ENCODE measurements around the gene MTAP. TPM values are rescaled to one million over a fixed set of nuclear protein-coding genes. Genes with fewer than 3 reads are reported as not detected.

MTAP gene
- total and polyA plus RNA-seq, 2 of the 13 experiments (the other 11 are each of a cell fraction or from before 2014, with no cell fraction given), result 16.7 to 51.2 TPM

DNA sequence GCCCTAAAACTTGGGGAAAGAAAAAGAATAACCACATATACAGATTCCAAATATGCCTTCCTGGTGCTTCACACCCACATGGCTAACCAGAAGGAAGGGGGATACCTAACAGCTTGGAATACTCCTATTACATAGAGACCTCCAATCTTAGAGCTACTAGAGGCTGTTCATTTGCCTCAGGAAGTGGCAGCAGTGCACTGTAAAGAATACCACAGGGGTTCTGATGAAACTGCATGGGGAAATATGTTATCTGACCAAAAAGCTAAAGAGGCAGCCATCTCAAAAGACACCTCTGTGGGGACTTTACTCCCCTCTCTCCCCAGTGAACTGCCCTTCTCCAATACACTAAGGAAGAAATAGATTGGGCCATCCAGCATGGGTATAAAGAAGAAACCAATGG is 125.3 kb downstream of the MTAP start:
- Histone ChIP-seq H3K79me2 (ENCODE audit: insufficient read depth, low read length) (no peaks in the 10 kb centered on the region), H3K27ac (ENCODE audit: extremely low read length, insufficient read depth, low read length) (no peak overlapping the region), H4K20me1 (ENCODE audit: insufficient read depth, low read length) (no peaks in the 10 kb centered on the region), H3K4me2 (ENCODE audit: low read depth, low read length) (no peak overlapping the region), H3K27me3 (ENCODE audit: control insufficient read depth in 1 of 2, insufficient read depth in 2 of 2, low read length in 2 of 2) (no peaks in the 10 kb centered on the region), H3K9ac (ENCODE audit: insufficient read depth, low read depth, low read length) (no peak overlapping the region), H3K36me3 (replicated peaks in 1 of 2; ENCODE audit: control insufficient read depth in 1 of 2, insufficient read depth in 2 of 2, low read length in 2 of 2) (no peaks in the 10 kb centered on the region; a peak in 1 of 5 replicates), H2AFZ (ENCODE audit: low read length) (no peak overlapping the region), H3K4me3 (replicated peaks in 1 of 3; ENCODE audit: insufficient read depth in 1 of 3, low read depth in 2 of 3, low read length in 3 of 3) (no peak overlapping the region), H3K9me3 (ENCODE audit: low read length) (no peaks in the 10 kb centered on the region), H3K4me1 (ENCODE audit: insufficient read depth, low read length) (no peaks in the 10 kb centered on the region)
- ATAC-seq, result no peak
- no peak for FAIRE-seq
- BruUV-seq (replicated peaks), result no TSS peak
- DNase-seq (ENCODE audit: low spot score), result no peak
- POLR2A ChIA-PET, result no interaction called here
- intact Hi-C loops (cut with micrococcal nuclease; ENCODE audit: unreplicated experiment) (no loop called here), in situ Hi-C loops (cut with HindIII; ENCODE audit: extremely low pct_ligation_motif_present, low pct_unique_long_range_greater_than_20kb) (no loop called here)
- CTCF ChIA-PET (ENCODE audit: low intra/inter-chr PET ratio, low total read pairs), result no interaction called here
- TF ChIP-seq ATRX (CRISPR knock-in tag; IDR thresholded peaks at IDR 0.05; ENCODE audit: borderline replicate concordance), result no peak
- TF ChIP-seq, protein P1, sequence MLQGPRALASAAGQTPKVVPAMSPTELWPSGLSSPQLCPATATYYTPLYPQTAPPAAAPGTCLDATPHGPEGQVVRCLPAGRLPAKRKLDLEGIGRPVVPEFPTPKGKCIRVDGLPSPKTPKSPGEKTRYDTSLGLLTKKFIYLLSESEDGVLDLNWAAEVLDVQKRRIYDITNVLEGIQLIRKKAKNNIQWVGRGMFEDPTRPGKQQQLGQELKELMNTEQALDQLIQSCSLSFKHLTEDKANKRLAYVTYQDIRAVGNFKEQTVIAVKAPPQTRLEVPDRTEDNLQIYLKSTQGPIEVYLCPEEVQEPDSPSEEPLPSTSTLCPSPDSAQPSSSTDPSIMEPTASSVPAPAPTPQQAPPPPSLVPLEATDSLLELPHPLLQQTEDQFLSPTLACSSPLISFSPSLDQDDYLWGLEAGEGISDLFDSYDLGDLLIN (CRISPR knock-in tag; IDR thresholded peaks at IDR 0.05; ENCODE audit: borderline replicate concordance), result no peak
- TF ChIP-seq, protein P2, sequence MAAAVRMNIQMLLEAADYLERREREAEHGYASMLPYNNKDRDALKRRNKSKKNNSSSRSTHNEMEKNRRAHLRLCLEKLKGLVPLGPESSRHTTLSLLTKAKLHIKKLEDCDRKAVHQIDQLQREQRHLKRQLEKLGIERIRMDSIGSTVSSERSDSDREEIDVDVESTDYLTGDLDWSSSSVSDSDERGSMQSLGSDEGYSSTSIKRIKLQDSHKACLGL (CRISPR knock-in tag; IDR thresholded peaks at IDR 0.05), result no peak
- TF ChIP-seq KAT2B (IDR thresholded peaks at IDR 0.05; ENCODE audit: borderline replicate concordance, low read depth, low read length), result no peak
- no peak for TF ChIP-seq SMAD1 (CRISPR knock-in tag; IDR thresholded peaks at IDR 0.05; ENCODE audit: borderline replicate concordance, low read depth)
- TF ChIP-seq, protein P3, sequence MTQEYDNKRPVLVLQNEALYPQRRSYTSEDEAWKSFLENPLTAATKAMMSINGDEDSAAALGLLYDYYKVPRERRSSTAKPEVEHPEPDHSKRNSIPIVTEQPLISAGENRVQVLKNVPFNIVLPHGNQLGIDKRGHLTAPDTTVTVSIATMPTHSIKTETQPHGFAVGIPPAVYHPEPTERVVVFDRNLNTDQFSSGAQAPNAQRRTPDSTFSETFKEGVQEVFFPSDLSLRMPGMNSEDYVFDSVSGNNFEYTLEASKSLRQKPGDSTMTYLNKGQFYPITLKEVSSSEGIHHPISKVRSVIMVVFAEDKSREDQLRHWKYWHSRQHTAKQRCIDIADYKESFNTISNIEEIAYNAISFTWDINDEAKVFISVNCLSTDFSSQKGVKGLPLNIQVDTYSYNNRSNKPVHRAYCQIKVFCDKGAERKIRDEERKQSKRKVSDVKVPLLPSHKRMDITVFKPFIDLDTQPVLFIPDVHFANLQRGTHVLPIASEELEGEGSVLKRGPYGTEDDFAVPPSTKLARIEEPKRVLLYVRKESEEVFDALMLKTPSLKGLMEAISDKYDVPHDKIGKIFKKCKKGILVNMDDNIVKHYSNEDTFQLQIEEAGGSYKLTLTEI (CRISPR knock-in tag; conservative IDR thresholded peaks at IDR 0.05), result no peak
- no peak for TF ChIP-seq JDP2 (CRISPR knock-in tag; IDR thresholded peaks at IDR 0.05; ENCODE audit: borderline replicate concordance)
- TF ChIP-seq, protein P4, sequence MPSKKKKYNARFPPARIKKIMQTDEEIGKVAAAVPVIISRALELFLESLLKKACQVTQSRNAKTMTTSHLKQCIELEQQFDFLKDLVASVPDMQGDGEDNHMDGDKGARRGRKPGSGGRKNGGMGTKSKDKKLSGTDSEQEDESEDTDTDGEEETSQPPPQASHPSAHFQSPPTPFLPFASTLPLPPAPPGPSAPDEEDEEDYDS (CRISPR knock-in tag; IDR thresholded peaks at IDR 0.05), result no peak
- no peak for TF ChIP-seq ZNF337 (CRISPR knock-in tag; IDR thresholded peaks at IDR 0.05; ENCODE audit: borderline replicate concordance, low read depth)
- TF ChIP-seq ZNF510 (CRISPR knock-in tag; IDR thresholded peaks at IDR 0.05; ENCODE audit: low read depth), result no peak
- TF ChIP-seq, protein P5, sequence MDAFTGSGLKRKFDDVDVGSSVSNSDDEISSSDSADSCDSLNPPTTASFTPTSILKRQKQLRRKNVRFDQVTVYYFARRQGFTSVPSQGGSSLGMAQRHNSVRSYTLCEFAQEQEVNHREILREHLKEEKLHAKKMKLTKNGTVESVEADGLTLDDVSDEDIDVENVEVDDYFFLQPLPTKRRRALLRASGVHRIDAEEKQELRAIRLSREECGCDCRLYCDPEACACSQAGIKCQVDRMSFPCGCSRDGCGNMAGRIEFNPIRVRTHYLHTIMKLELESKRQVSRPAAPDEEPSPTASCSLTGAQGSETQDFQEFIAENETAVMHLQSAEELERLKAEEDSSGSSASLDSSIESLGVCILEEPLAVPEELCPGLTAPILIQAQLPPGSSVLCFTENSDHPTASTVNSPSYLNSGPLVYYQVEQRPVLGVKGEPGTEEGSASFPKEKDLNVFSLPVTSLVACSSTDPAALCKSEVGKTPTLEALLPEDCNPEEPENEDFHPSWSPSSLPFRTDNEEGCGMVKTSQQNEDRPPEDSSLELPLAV (CRISPR knock-in tag; conservative IDR thresholded peaks at IDR 0.05; ENCODE audit: low read depth), result no peak
- TF ChIP-seq, protein P6, sequence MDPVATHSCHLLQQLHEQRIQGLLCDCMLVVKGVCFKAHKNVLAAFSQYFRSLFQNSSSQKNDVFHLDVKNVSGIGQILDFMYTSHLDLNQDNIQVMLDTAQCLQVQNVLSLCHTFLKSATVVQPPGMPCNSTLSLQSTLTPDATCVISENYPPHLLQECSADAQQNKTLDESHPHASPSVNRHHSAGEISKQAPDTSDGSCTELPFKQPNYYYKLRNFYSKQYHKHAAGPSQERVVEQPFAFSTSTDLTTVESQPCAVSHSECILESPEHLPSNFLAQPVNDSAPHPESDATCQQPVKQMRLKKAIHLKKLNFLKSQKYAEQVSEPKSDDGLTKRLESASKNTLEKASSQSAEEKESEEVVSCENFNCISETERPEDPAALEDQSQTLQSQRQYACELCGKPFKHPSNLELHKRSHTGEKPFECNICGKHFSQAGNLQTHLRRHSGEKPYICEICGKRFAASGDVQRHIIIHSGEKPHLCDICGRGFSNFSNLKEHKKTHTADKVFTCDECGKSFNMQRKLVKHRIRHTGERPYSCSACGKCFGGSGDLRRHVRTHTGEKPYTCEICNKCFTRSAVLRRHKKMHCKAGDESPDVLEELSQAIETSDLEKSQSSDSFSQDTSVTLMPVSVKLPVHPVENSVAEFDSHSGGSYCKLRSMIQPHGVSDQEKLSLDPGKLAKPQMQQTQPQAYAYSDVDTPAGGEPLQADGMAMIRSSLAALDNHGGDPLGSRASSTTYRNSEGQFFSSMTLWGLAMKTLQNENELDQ (CRISPR knock-in tag; IDR thresholded peaks at IDR 0.05; ENCODE audit: borderline replicate concordance), result no peak
- TF ChIP-seq, protein P7, sequence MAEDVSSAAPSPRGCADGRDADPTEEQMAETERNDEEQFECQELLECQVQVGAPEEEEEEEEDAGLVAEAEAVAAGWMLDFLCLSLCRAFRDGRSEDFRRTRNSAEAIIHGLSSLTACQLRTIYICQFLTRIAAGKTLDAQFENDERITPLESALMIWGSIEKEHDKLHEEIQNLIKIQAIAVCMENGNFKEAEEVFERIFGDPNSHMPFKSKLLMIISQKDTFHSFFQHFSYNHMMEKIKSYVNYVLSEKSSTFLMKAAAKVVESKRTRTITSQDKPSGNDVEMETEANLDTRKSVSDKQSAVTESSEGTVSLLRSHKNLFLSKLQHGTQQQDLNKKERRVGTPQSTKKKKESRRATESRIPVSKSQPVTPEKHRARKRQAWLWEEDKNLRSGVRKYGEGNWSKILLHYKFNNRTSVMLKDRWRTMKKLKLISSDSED (CRISPR knock-in tag; IDR thresholded peaks at IDR 0.05), result no peak
